GM12874 (cell line): ENCODE results near the gene SRD5A1.

Source experiments
- TF ChIP-seq, protein P1 (sequence below): IDR thresholded peaks from 2 replicates; pipeline ENCODE4 v1.5.1; 2011; ENCODE audit warnings: low read depth, mild to moderate bottlenecking, control low read depth, low read length, moderate library complexity; ENCODE audit not compliant: insufficient read depth

SRD5A1 gene

DNA sequence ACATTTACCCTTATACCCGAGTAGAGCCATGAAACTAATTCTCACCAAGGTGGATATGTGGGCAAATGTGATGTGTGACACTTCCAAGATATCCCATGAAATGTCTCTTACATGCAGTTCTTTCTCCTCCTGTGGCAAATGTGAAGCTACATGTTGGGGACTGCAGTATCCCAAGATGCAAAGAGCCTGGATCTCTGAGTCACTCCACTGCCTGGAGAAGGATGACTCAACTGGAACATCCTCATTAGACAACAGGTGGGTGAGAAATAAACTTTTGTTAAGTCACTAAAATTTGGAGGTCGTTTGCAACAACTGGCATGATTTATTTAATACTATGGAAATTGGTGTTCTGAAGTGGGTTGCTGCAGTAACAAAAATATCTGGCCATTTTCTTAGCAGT, 43.5 kb downstream of the SRD5A1 start:
- TF ChIP-seq, protein P1, sequence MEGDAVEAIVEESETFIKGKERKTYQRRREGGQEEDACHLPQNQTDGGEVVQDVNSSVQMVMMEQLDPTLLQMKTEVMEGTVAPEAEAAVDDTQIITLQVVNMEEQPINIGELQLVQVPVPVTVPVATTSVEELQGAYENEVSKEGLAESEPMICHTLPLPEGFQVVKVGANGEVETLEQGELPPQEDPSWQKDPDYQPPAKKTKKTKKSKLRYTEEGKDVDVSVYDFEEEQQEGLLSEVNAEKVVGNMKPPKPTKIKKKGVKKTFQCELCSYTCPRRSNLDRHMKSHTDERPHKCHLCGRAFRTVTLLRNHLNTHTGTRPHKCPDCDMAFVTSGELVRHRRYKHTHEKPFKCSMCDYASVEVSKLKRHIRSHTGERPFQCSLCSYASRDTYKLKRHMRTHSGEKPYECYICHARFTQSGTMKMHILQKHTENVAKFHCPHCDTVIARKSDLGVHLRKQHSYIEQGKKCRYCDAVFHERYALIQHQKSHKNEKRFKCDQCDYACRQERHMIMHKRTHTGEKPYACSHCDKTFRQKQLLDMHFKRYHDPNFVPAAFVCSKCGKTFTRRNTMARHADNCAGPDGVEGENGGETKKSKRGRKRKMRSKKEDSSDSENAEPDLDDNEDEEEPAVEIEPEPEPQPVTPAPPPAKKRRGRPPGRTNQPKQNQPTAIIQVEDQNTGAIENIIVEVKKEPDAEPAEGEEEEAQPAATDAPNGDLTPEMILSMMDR = no peak

DNA sequence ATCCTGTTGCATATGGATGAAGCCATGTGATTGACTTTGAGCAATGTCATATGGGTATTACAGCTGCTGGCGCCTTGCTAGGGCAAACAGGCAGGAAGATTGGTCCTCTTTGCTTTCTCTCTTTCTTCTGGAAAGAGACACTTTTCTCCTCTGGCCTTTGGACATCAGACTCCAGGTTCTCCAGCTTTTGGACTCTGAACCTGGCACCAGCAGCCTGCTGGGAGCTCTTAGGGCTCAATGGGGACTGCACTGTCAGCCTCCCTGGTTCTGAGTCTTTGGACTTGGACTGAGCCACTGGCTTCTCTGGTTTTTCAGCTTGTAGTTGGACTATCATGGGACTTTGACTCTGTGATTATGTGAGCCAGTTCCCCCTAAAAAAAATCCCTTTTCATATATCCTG, 45.1 kb downstream of the SRD5A1 start:
- TF ChIP-seq, protein P1 = no peak

DNA sequence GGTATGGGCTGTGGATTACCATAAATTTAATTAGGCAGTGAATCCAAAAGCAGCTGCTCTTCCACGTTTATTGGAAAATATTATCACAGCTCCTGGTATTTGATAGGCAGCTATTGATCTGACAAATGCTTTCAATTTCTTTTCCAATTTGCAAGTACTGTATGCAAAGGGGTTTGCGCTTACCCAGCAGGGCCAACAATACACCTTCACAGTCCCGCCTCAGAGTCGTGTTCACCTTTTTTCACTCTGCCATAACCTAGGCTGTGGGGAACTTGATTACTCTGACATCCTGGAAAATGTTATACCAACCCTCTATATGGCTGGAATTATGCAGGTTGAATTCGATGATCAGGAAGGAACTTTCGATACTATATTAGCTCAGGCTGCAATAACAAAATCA, 47.7 kb downstream of the SRD5A1 start:
- TF ChIP-seq, protein P1 = no peak

DNA sequence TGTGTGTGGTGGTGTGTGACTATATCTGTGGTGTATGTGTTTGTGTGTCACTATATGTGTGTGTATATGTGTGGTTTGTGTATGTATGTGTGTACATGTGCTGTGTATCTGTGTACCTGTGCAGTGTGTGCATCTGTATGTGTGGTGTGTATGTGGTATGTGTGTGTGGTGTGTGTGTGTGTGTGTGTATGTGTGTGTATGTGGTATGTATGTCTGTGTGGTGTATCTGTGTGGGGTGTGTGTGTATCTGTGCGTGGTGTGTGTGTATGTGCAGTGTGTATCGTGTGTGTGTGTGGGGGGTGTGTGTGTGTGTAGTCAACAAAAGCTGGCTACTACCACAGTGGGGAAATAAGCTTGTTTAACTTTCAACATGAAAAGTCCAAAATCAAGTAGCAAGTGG, 48.4 kb downstream of the SRD5A1 start:
- TF ChIP-seq, protein P1 = no peak

DNA sequence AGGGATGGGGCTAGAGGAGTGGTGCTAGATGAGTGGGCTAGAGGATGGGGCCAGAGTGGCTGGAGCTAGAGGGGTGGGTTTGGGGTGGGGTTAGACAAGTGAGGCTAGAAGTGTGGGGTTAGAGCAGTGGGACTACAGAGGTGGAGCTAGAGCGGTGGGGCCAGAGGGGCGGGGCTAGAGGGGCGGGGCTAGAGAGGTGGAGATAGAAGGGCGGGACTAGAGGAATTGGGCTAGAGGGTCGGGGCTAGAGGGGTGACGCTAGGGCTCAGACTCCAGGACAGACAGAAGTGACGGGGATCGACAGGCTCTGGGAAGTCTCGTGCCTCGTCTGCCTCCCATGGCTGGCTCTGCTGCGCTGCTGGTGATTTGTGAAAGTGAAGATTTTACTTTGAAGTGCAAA, 49.0 kb downstream of the SRD5A1 start:
- TF ChIP-seq, protein P1 = no peak

DNA sequence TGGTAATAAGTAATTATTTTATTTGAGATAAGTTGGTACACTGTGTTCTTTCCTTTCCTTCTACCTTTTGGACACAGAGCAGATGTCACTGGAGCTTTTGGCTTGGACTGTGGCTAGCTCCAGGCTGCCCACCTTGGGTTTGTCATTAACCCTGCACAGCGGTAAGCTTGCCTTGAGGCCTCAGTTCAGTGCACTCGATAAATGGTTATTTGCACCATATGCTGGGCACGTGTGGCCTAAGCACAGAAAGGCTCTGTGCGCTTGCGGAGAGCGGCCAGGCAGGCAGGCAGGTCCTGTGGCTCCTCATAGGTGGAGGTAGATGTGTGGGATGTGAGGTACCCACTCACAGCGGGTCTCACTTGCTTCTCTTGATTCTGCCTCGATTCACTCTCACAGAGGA, 50.0 kb downstream of the SRD5A1 start:
- TF ChIP-seq, protein P1 = no peak

DNA sequence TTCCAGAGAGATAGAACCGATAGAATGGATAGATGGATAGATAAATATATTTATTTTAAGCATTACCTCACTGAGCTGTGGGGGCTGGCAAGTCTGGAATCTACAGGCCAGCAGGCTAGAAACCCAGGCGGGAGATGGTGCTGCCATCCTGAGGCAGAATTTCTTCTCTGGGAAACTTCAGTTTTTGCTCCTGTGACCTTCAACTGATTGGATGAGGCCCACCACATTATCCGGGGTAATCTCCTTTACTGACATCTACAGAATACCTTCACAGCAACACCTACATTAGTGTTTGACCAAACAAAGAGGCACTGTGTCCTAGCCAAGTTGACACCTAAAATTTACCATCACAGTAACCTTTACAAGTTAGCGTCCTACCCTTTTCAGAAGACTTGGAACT, 50.8 kb downstream of the SRD5A1 start:
- TF ChIP-seq, protein P1 = no peak

DNA sequence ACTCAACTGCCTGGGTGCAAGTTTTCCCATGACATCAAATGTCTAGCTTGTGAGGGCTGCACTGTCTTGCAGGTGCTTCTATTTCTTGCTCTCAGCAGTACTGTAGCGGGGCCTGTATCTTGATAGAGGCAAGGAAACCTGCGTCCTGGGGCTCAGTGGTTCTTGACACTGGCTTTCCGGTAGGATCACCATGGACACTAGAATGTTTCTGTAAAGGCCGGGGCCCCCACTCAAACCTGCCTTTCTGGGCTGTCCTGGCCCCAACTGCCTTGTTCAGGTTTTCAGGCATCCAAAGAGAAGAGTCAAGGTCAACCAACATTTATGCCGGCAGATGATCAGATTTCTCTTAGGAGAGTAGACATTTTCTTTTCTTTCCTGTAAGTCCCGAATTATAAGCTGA, 53.3 kb downstream of the SRD5A1 start:
- TF ChIP-seq, protein P1 = no peak
